Psoas muscle (tissue), 8 donors: ENCODE measurements around the gene LGMN. TPM values are rescaled to one million over a fixed set of nuclear protein-coding genes. Genes with fewer than 3 reads are reported as not detected.
A peak's percentile ranks its signal among the peaks of the same experiment; 100 is the strongest.

Source experiments
- ATAC-seq, 4 donors: fragments of 200-7000 bp; cut with Tn5 transposase; one replicate each; pipeline ENCODE4 v1.9.1; 2020; ENCODE audit warnings: moderate library complexity in 3 of 4, mild to moderate bottlenecking in 2 of 4
- DNase-seq, 2 donors: peaks; one replicate each; pipeline ENCODE4 v3.0.0-alpha.2; 2020
- H3K27ac ChIP-seq: fragments of 200-600 bp; one replicate; pipeline ENCODE4 v1.8.0; 2022
- H3K27me3 ChIP-seq, 3 donors: fragments of 200-600 bp in 1 of 3; one replicate each; pipeline versions ENCODE4 v1.6.1 to v1.8.0; 2013 to 2022; ENCODE audit warnings: low read length in 2 of 3, mild to moderate bottlenecking in 2 of 3, moderate library complexity in 1 of 3; ENCODE audit not compliant: insufficient read depth in 3 of 3
- H3K36me3 ChIP-seq, 2 donors: fragments of 200-600 bp in 1 of 2; one replicate each; pipeline versions ENCODE4 v1.6.1 to v1.8.0; 2013 to 2022; ENCODE audit warnings: low read depth in 1 of 2, mild to moderate bottlenecking in 1 of 2, moderate library complexity in 1 of 2; ENCODE audit not compliant: insufficient read depth in 1 of 2
- H3K4me1 ChIP-seq: fragments of 200-600 bp; one replicate; pipeline ENCODE4 v1.8.0; 2022
- H3K4me3 ChIP-seq: fragments of 200-600 bp; one replicate; pipeline ENCODE4 v1.8.0; 2022; ENCODE audit warnings: mild to moderate bottlenecking
- H3K9me3 ChIP-seq: fragments of 200-600 bp; one replicate; pipeline ENCODE4 v1.8.0; 2022
- CTCF ChIP-seq: fragments of 200-600 bp; IDR thresholded peaks from one replicate; pipeline ENCODE4 v1.8.0; 2022; ENCODE audit warnings: antibody characterized with exemption
- WGBS, 3 donors: extraction: QIAGEN DNeasy Blood & Tissue Kit; methylation state at CpG; one replicate each; pipeline versions ENCODE4 v1.1.6 to v1.1.7; 2013; 5-methylcytosine and 5-hydroxymethylcytosine counted together
- intact Hi-C, 2 donors: fragments of 100-400 bp; cut with DNase I; formaldehyde crosslinking; loops; one replicate each; pipeline versions ENCODE4 v1.11.0 to v1.14.2; 2022
- polyA plus RNA-seq, 3 donors: library from polyadenylated mRNA; stranded (reverse); fragments of 200-250 nt; gene quantifications; one replicate each; pipeline ENCODE4 v1.2.3, GENCODE V29; 2013
- total RNA-seq, 4 donors: library from RNA; stranded (reverse); fragmentation: NEBNext Ultra II Directional in 2 of 4; extraction: Animal tissue kit (Norgen Biotek cat#: 25700) in 2 of 4; gene quantifications; one replicate each; pipeline versions ENCODE4 v1.2.1 to v1.2.4, GENCODE V29; 2021 to 2023
- donor health status: healthy with polysubstance abuse.
- donor health status: DM: no; HTN: no; CAD: no; lungs with moderate emphysema.
- donor health status: Bipolar disorder and iron deficiency.
- donor health status: healthy.
- donor health status: DM: yes; HTN: yes; CAD: no.
- donor health status: DM: no; HTN: no; CAD: no.
- donor health status: DM: no; HTN: no; CAD: no.
- donor health status: DM: yes; HTN: yes; CAD: no.

The LGMN gene
- total and polyA plus RNA-seq, 7 donors = 27.2 to 56.8 (median 49.3) TPM

- H3K4me1 ChIP-seq = no peaks in the 10 kb centered on the region
- ATAC-seq = no peak
- no peaks in the 10 kb centered on the region for H3K36me3 ChIP-seq
- H3K9me3 ChIP-seq = no peaks in the 10 kb centered on the region
- no peak for TF ChIP-seq CTCF
- no peaks in the 10 kb centered on the region for H3K27me3 ChIP-seq
- H3K27ac ChIP-seq = no peak overlapping the region
- H3K4me3 ChIP-seq = no peak overlapping the region
- DNase-seq = no peak
- intact Hi-C loops = no loop called here
- WGBS, 3 donors = 58 to 67% (median 63%) methylated on average over 8 of the region's 8 CpGs
Observed at GRCh38 chr14:92665661-92666110, 82.7 kb downstream of the LGMN start.

- H3K4me1 ChIP-seq = no peaks in the 10 kb centered on the region
- H3K9me3 ChIP-seq = no peaks in the 10 kb centered on the region
- ATAC-seq (no peak), DNase-seq (no peak)
- no peak overlapping the region for H3K4me3 ChIP-seq
- WGBS, 3 donors = 86 to 89% (median 86%) methylated on average over 7 of the region's 7 CpGs
- intact Hi-C loops = no loop called here
- no peak overlapping the region for H3K27ac ChIP-seq
- no peak for TF ChIP-seq CTCF
- H3K27me3 ChIP-seq = no peaks in the 10 kb centered on the region
- H3K36me3 ChIP-seq = no peaks in the 10 kb centered on the region
Observed at GRCh38 chr14:92663049-92663448, 85.4 kb downstream of the LGMN start.

GRCh38 chr14:92660571-92660970, 87.9 kb downstream of the LGMN start:
- no peak overlapping the region for H3K27ac ChIP-seq
- DNase-seq (no peak), ATAC-seq (no peak)
- no peaks in the 10 kb centered on the region for H3K36me3 ChIP-seq
- TF ChIP-seq CTCF = no peak
- no peak overlapping the region for H3K4me3 ChIP-seq
- no peaks in the 10 kb centered on the region for H3K4me1 ChIP-seq
- H3K27me3 ChIP-seq = no peaks in the 10 kb centered on the region
- WGBS, 3 donors = 72 to 85% (median 75%) methylated on average over 3 of the region's 3 CpGs
- intact Hi-C loops = no loop called here
- H3K9me3 ChIP-seq = no peaks in the 10 kb centered on the region

- DNase-seq = no peak
- WGBS, 3 donors = 65 to 78% (median 67%) methylated on average over 11 of the region's 11 CpGs
- Histone ChIP-seq H3K27me3 (no peaks in the 10 kb centered on the region), H3K36me3 (no peaks in the 10 kb centered on the region), H3K9me3 (no peaks in the 10 kb centered on the region), H3K4me1 (no peaks in the 10 kb centered on the region), H3K4me3 (no peak overlapping the region), H3K27ac (no peak overlapping the region)
- peak in 2 of 4 donors; percentile 46 to 56 for ATAC-seq
- no peak for TF ChIP-seq CTCF
- intact Hi-C loops = no loop called here
Observed at GRCh38 chr14:92659765-92660561, 88.5 kb downstream of the LGMN start.

- Histone ChIP-seq H3K36me3 (no peaks in the 10 kb centered on the region), H3K27ac (no peak overlapping the region), H3K27me3 (no peaks in the 10 kb centered on the region), H3K4me1 (no peaks in the 10 kb centered on the region), H3K9me3 (no peaks in the 10 kb centered on the region), H3K4me3 (no peak overlapping the region)
- TF ChIP-seq CTCF = no peak
- intact Hi-C loops = no loop called here
- no peak for ATAC-seq
- DNase-seq = no peak
Observed at GRCh38 chr14:92658684-92659083, 89.7 kb downstream of the LGMN start.
